ENCODE data around the gene SORT1.
"Not testable (repeated sequence)": the region's sequence is repeated elsewhere in the genome, so short reads cannot be mapped to it uniquely, and the experiment has no call there.

SORT1 gene

GRCh38 chr1:109395602-109396512 is 1.9 kb downstream of the SORT1 start:
- Histone ChIP-seq H4K8ac (ENCODE audit: low read depth, low read length) (no peak overlapping the region), H3K56ac (ENCODE audit: low read length) (no peak overlapping the region), H2AK5ac (ENCODE audit: low read length) (no peak overlapping the region), H3K4me3 (ENCODE audit: low read length) (no peak overlapping the region), H3K79me1 (ENCODE audit: low read length) (peaks cover 3% of the 10 kb centered on the region), H3K4ac (ENCODE audit: low read depth, low read length) (no peak overlapping the region), H3K27me3 (ENCODE audit: insufficient read depth, low read length, poor library complexity) (no peaks in the 10 kb centered on the region), H2BK5ac (ENCODE audit: low read length) (no peak overlapping the region), H2BK120ac (ENCODE audit: low read depth, low read length) (no peak overlapping the region), H3K23ac (ENCODE audit: low read length) (no peak overlapping the region), H3K36me3 (ENCODE audit: control insufficient read depth, insufficient read depth, low read length) (no peaks in the 10 kb centered on the region), H3K4me2 (ENCODE audit: low read length) (no peak overlapping the region), H3K27ac (ENCODE audit: low read depth, low read length) (no peak overlapping the region), H3K4me1 (ENCODE audit: control insufficient read depth, low read depth, low read length) (peaks cover 7% of the 10 kb centered on the region), H3K79me2 (ENCODE audit: control insufficient read depth, insufficient read depth, low read length) (no peaks in the 10 kb centered on the region), H4K5ac (ENCODE audit: low read length) (no peak overlapping the region), H3K18ac (ENCODE audit: low read length) (no peak overlapping the region), H2BK15ac (replicated peaks; ENCODE audit: low read depth) (no peak overlapping the region), H3K9ac (ENCODE audit: low read length) (no peak overlapping the region)
- DNase-seq, result peak; percentile 74
- no CpG with 5 or more reads among the region's 5 CpGs for WGBS (ENCODE audit: extremely low coverage, insufficient coverage, low lambda C conversion rate)

- not testable (repeated sequence) for H3K4ac ChIP-seq (ENCODE audit: low read depth, low read length); H3K18ac ChIP-seq (ENCODE audit: low read length); H2BK5ac ChIP-seq (ENCODE audit: low read length); H3K23ac ChIP-seq (ENCODE audit: low read length); H3K27ac ChIP-seq (ENCODE audit: low read depth, low read length); H3K4me3 ChIP-seq (ENCODE audit: low read length); H3K36me3 ChIP-seq (ENCODE audit: control insufficient read depth, insufficient read depth, low read length); H3K79me1 ChIP-seq (ENCODE audit: low read length); H3K9ac ChIP-seq (ENCODE audit: low read length); H3K4me2 ChIP-seq (ENCODE audit: low read length); H3K4me1 ChIP-seq (ENCODE audit: control insufficient read depth, low read depth, low read length); H3K27me3 ChIP-seq (ENCODE audit: insufficient read depth, low read length, poor library complexity); H2BK120ac ChIP-seq (ENCODE audit: low read depth, low read length); H3K79me2 ChIP-seq (ENCODE audit: control insufficient read depth, insufficient read depth, low read length); H4K5ac ChIP-seq (ENCODE audit: low read length); DNase-seq; H3K56ac ChIP-seq (ENCODE audit: low read length); H2AK5ac ChIP-seq (ENCODE audit: low read length); H4K8ac ChIP-seq (ENCODE audit: low read depth, low read length); H2BK15ac ChIP-seq (replicated peaks; ENCODE audit: low read depth)
- no CpG with 5 or more reads among the region's 8 CpGs for WGBS (ENCODE audit: extremely low coverage, insufficient coverage, low lambda C conversion rate)
These were observed 2.5 kb downstream of the SORT1 start for GRCh38 chr1:109395282-109395599.

GRCh38 chr1:109394591-109395281 is 3.0 kb downstream of the SORT1 start:
- no peak overlapping the region for H4K8ac ChIP-seq (ENCODE audit: low read depth, low read length)
- H2BK120ac ChIP-seq (ENCODE audit: low read depth, low read length), result no peak overlapping the region
- no peak overlapping the region for H3K18ac ChIP-seq (ENCODE audit: low read length)
- peaks cover 4% of the 10 kb centered on the region for H3K79me1 ChIP-seq (ENCODE audit: low read length)
- no CpG with 5 or more reads among the region's 5 CpGs for WGBS (ENCODE audit: extremely low coverage, insufficient coverage, low lambda C conversion rate)
- H3K27ac ChIP-seq (ENCODE audit: low read depth, low read length), result no peak overlapping the region
- no peak overlapping the region for H2AK5ac ChIP-seq (ENCODE audit: low read length)
- H3K36me3 ChIP-seq (ENCODE audit: control insufficient read depth, insufficient read depth, low read length), result no peaks in the 10 kb centered on the region
- no peak overlapping the region for H3K9ac ChIP-seq (ENCODE audit: low read length)
- H3K4me3 ChIP-seq (ENCODE audit: low read length), result no peak overlapping the region
- H3K27me3 ChIP-seq (ENCODE audit: insufficient read depth, low read length, poor library complexity), result no peaks in the 10 kb centered on the region
- no peak overlapping the region for H2BK15ac ChIP-seq (replicated peaks; ENCODE audit: low read depth)
- no peak overlapping the region for H3K56ac ChIP-seq (ENCODE audit: low read length)
- H4K5ac ChIP-seq (ENCODE audit: low read length), result no peak overlapping the region
- no peak overlapping the region for H3K4me2 ChIP-seq (ENCODE audit: low read length)
- no peak overlapping the region for H3K23ac ChIP-seq (ENCODE audit: low read length)
- no peak for DNase-seq
- H2BK5ac ChIP-seq (ENCODE audit: low read length), result no peak overlapping the region
- H3K4me1 ChIP-seq (ENCODE audit: control insufficient read depth, low read depth, low read length), result peaks cover 7% of the 10 kb centered on the region
- no peak overlapping the region for H3K4ac ChIP-seq (ENCODE audit: low read depth, low read length)
- H3K79me2 ChIP-seq (ENCODE audit: control insufficient read depth, insufficient read depth, low read length), result peaks cover 2% of the 10 kb centered on the region

DNA sequence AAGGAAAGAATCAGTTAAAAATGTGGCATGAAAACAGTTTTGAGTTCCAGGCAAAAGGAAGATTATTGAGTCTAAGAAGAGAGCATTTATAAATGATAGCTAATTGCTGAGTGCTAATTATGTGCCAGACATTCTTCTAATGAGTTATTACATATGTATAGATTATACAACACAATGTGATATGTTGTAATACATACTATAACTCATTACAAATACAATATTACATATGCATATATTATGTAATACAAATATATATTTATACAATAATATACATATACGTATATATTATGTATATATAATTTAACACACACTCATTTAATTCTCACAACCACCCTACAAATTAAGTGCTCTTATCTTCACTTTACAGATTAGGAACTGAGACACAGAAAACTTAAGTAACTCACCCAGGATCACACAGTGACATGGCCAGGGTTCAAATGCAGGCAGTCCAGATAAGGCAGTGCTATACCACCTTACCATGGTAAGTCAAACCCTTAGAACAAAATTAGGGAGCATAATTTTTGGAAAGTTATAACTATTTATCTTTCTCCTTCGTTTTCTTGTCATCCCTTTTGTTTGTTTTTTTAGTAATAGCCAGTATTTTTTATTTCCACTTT is 4.0 kb downstream of the SORT1 start:
- whole genome bisulfite sequencing (ENCODE audit: extremely low coverage, insufficient coverage, low lambda C conversion rate), result 83% methylated on average over 1 of the region's 2 CpGs
- no peak overlapping the region for H3K56ac ChIP-seq (ENCODE audit: low read length)
- no peak overlapping the region for H3K27ac ChIP-seq (ENCODE audit: low read depth, low read length)

DNA sequence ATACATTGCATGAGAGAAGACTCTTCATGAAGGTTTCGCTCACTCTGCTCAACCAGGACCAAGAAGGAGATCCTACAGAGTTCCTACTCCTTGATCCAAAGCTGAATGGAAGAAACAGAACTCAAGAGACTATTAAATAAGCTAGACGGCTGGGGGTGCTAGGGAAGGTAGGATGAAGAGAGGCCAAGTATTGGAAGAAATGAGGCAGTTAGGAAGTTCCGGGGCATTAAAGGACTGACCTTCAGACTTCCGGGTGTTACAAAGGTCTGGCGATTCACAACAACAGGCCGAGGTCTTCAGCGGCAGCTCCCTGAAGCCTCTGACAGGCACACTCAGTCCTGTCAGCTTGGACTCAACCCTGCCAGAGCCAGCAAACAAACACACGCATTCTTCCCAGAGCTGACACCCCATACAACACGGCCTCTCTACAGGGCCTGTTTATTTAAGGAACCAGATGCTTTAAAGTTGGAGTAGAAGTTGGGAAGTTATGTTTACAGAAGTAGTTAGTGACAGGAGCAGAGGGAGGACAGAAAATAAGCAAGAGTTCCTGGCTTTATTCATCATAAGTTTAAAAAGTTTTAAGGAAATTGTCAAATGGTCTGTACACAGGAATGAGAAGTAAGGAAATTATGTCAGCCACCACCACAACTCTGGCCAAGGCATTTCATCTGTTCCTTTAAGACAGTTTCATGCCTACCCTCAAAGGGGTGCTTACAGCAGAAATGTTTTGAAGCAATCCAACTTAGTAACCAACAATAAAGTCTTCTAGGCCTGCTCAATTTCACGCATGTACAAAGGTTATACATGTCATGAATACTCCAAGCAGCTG is 4.7 kb downstream of the SORT1 start:
- Histone ChIP-seq H3K4me3 (ENCODE audit: low read length) (no peak overlapping the region), H3K27me3 (ENCODE audit: insufficient read depth, low read length, poor library complexity) (no peaks in the 10 kb centered on the region), H3K4ac (ENCODE audit: low read depth, low read length) (no peak overlapping the region), H3K4me2 (ENCODE audit: low read length) (no peak overlapping the region), H3K56ac (ENCODE audit: low read length) (no peak overlapping the region), H3K23ac (ENCODE audit: low read length) (no peak overlapping the region), H2BK120ac (ENCODE audit: low read depth, low read length) (no peak overlapping the region), H4K5ac (ENCODE audit: low read length) (no peak overlapping the region), H3K4me1 (ENCODE audit: control insufficient read depth, low read depth, low read length) (peaks cover 3% of the 10 kb centered on the region), H2BK5ac (ENCODE audit: low read length) (no peak overlapping the region), H3K79me1 (ENCODE audit: low read length) (peaks cover 11% of the 10 kb centered on the region), H2AK5ac (ENCODE audit: low read length) (no peak overlapping the region), H4K8ac (ENCODE audit: low read depth, low read length) (no peak overlapping the region), H3K18ac (ENCODE audit: low read length) (no peak overlapping the region), H2BK15ac (replicated peaks; ENCODE audit: low read depth) (no peak overlapping the region), H3K9ac (ENCODE audit: low read length) (no peak overlapping the region), H3K79me2 (ENCODE audit: control insufficient read depth, insufficient read depth, low read length) (peaks cover 9% of the 10 kb centered on the region), H3K36me3 (ENCODE audit: control insufficient read depth, insufficient read depth, low read length) (no peaks in the 10 kb centered on the region), H3K27ac (ENCODE audit: low read depth, low read length) (no peak overlapping the region)
- no CpG with 5 or more reads among the region's 10 CpGs for WGBS (ENCODE audit: extremely low coverage, insufficient coverage, low lambda C conversion rate)
- DNase-seq, result no peak

More for the DNA sequence above, 4.0 kb downstream of the SORT1 start:
- no peak overlapping the region for H3K9ac ChIP-seq (ENCODE audit: low read length)
- no peak overlapping the region for H3K18ac ChIP-seq (ENCODE audit: low read length)
- H4K5ac ChIP-seq (ENCODE audit: low read length), result no peak overlapping the region
- H2BK5ac ChIP-seq (ENCODE audit: low read length), result no peak overlapping the region
- no peaks in the 10 kb centered on the region for H3K36me3 ChIP-seq (ENCODE audit: control insufficient read depth, insufficient read depth, low read length)
- H3K4me1 ChIP-seq (ENCODE audit: control insufficient read depth, low read depth, low read length), result peaks cover 7% of the 10 kb centered on the region
- no peak overlapping the region for H3K23ac ChIP-seq (ENCODE audit: low read length)
- no peak overlapping the region for H3K4me2 ChIP-seq (ENCODE audit: low read length)
- no peak overlapping the region for H3K4me3 ChIP-seq (ENCODE audit: low read length)
- peaks cover 9% of the 10 kb centered on the region for H3K79me1 ChIP-seq (ENCODE audit: low read length)
- H2BK15ac ChIP-seq (replicated peaks; ENCODE audit: low read depth), result no peak overlapping the region
- H3K27me3 ChIP-seq (ENCODE audit: insufficient read depth, low read length, poor library complexity), result no peaks in the 10 kb centered on the region
- no peak overlapping the region for H3K4ac ChIP-seq (ENCODE audit: low read depth, low read length)
- no peak overlapping the region for H2BK120ac ChIP-seq (ENCODE audit: low read depth, low read length)
- no peak overlapping the region for H2AK5ac ChIP-seq (ENCODE audit: low read length)
- peaks cover 7% of the 10 kb centered on the region for H3K79me2 ChIP-seq (ENCODE audit: control insufficient read depth, insufficient read depth, low read length)
- H4K8ac ChIP-seq (ENCODE audit: low read depth, low read length), result no peak overlapping the region
- no peak for DNase-seq

Data from mesendoderm (in vitro differentiated cells).